Activated CD4-positive, alpha-beta memory T cell treated with anti-CD3 and anti-CD28 coated beads for 36 hours (primary cell): Measurements from ENCODE around the gene ELFN2. TPM values are rescaled to one million over a fixed set of nuclear protein-coding genes. Genes with fewer than 3 reads are reported as not detected.

Experiments used
- CTCF ChIA-PET: fragments of 350-600 bp; sonication (Branson Sonifier 250); formaldehyde crosslinking; loops from one replicate; lab custom pipeline; 2021; ENCODE audit warnings: antibody characterized with exemption, inconsistent platforms; lab: Charles Lee
- POLR2A ChIA-PET: fragments of 350-600 bp; sonication (Branson Sonifier 250); formaldehyde crosslinking; loops from one replicate; lab custom pipeline; 2021; ENCODE audit warnings: antibody characterized with exemption; lab: Charles Lee
- DNase-seq: peaks from one replicate; pipeline ENCODE4 v3.0.0-alpha.2; 2020
- H3K27ac Mint-ChIP-seq: one replicate; pipeline ENCODE4 v1.8.0; 2021; ENCODE audit warnings: mixed read lengths
- H3K27me3 Mint-ChIP-seq: one replicate; pipeline ENCODE4 v1.8.0; 2021; ENCODE audit warnings: mixed read lengths
- H3K36me3 Mint-ChIP-seq: one replicate; pipeline ENCODE4 v1.8.0; 2021; ENCODE audit warnings: mixed read lengths
- H3K4me1 Mint-ChIP-seq: one replicate; pipeline ENCODE4 v1.8.0; 2021; ENCODE audit warnings: low read depth, mixed read lengths
- H3K4me3 Mint-ChIP-seq: one replicate; pipeline ENCODE4 v1.8.0; 2021; ENCODE audit warnings: mild to moderate bottlenecking, mixed read lengths
- H3K9me3 Mint-ChIP-seq: one replicate; pipeline ENCODE4 v1.8.0; 2021; ENCODE audit warnings: mixed read lengths
- intact Hi-C: fragments of 100-400 bp; cut with micrococcal nuclease; formaldehyde crosslinking; loops from one replicate; pipeline ENCODE4 v1.15.1; 2023
- total RNA-seq, 2 experiments: library from RNA; stranded (reverse); gene quantifications; one replicate each; pipeline ENCODE4 v1.2.3, GENCODE V29; 2021

Gene ELFN2
- total RNA-seq, 2 experiments from 2014 or later: 0.39 to 0.57 TPM

- no peak overlapping the region for H3K27ac Mint-ChIP-seq
- intact Hi-C loops: no loop called here
- ChIA-PET POLR2A (interaction anchor here (0.6 kb wide), 1 partner anchor 73 kb away, joined by 3 read pairs; no protein-coding TSS in a partner anchor), CTCF (no interaction called here)
- no peak overlapping the region for H3K4me3 Mint-ChIP-seq
- H3K4me1 Mint-ChIP-seq: peaks cover 19% of the 10 kb centered on the region
- H3K27me3 Mint-ChIP-seq: peaks cover 31% of the 10 kb centered on the region
- DNase-seq: no peak
- H3K9me3 Mint-ChIP-seq: no peaks in the 10 kb centered on the region
- H3K36me3 Mint-ChIP-seq: no peaks in the 10 kb centered on the region
Observed at GRCh38 chr22:37413546-37413945, 13.7 kb downstream of the ELFN2 start.

DNA sequence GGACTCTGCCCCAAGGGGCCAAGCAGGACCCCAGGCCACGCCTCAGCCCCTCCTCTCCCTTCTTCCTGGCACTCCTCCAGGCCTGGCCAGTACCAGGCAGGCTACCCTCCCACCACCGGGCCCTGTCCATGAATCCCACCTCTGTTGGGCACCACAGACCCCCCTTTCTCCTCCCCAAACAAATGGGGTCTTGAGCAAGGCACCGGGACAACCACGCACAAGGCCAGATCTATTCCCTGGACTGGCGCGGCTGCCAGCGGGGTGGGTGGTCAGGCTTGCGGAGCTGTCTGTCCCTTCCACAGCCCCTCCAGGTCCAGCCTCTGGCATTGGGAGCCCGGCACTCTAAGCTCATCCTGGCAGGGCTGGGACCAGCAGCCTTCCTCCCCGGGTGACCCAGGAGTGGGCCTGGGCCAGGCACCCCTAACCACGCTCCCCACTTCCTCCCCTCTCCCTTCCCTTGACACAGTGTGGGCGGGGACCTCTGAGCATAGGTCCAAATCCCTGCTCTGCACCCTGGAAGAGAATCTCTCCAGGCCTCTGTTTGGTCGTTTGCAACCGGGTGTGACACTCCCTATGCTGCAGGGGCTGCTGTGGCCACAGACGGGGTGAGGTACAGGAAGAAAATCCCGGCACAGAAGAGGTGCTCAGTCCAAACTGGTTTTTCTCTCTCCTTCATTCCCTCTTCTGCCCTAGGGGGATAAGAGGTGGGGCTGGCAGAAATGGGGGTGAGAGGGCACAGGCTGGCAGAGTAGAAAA lies 14.6 kb downstream of the ELFN2 start:
- ChIA-PET CTCF (no interaction called here), POLR2A (no interaction called here)
- DNase-seq: no peak
- Mint-ChIP-seq H3K27me3 (peaks cover 24% of the 10 kb centered on the region), H3K4me3 (no peak overlapping the region), H3K36me3 (no peaks in the 10 kb centered on the region), H3K4me1 (peaks cover 19% of the 10 kb centered on the region), H3K9me3 (no peaks in the 10 kb centered on the region), H3K27ac (no peak overlapping the region)
- intact Hi-C loops: no loop called here

DNA sequence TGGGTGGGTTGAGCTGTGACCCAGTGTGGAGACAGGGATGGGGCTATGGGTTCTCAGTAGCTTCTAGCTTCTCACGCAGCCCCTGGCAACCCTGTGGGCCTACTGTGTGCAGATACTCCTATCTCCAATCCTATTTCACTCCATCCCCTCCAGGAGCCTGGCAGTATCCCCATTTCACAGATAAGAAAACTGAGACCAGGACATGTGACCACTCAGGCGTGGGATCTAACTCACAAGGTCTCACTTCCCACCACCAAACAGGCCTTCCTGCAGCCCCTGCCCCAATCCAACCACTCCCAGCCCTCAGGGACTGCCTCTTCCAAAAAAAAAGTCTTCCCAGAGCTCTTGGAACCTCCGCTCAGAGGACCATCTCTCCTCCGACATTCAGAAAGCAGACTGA lies 15.6 kb downstream of the ELFN2 start:
- H3K4me1 Mint-ChIP-seq: peaks cover 13% of the 10 kb centered on the region

DNA sequence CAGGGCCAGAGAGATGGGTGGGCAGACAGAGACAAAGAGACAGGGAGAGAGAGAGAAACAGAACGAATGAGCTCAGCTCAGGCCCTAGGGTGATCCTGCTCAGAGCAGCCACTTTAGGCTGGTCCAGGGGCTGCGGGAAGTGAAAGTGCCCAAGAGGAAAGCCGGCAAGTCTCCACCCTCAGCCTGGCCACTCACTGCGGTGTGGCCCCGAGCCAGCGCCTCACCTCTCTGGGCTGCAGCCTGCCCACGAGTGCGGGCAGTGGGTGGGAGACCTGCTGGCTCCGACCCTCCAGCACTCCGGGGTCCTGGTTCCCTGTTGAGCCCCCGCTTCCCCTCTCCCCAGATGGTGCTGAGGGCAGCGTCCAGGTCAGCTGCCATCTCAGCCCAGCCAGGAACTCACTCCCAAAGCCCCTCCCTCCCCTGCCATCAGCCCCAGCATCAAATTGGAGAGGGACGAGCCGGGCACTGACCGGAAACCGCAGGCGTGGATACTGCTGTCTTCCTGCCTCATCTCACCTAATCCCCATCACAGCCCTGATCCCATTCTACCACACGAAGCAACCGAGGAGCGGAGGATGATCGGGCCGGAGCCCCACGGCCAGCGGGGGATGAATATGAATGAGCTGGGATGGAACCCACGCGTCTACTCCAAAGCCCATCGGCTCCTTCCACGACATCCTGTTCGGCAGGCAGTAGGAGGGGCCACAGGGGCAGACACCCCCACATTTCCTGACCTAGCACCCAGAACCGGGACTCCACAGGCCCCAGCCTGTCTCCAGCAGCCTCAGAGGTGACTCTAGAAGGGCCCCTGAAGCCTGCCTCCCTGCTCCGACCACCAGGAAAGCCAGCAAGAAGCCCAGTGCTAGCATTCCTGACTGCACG lies 16.9 kb downstream of the ELFN2 start:
- Mint-ChIP-seq H3K36me3 (no peaks in the 10 kb centered on the region), H3K4me1 (peaks cover 5% of the 10 kb centered on the region), H3K4me3 (no peak overlapping the region), H3K27me3 (peaks cover 8% of the 10 kb centered on the region), H3K27ac (no peak overlapping the region), H3K9me3 (no peaks in the 10 kb centered on the region)
- DNase-seq: no peak
- POLR2A ChIA-PET: no interaction called here
- CTCF ChIA-PET: no interaction called here
- intact Hi-C loops: no loop called here

More for the DNA sequence above, 15.6 kb downstream of the ELFN2 start:
- Mint-ChIP-seq H3K4me3 (no peak overlapping the region), H3K36me3 (no peaks in the 10 kb centered on the region), H3K27ac (no peak overlapping the region), H3K9me3 (no peaks in the 10 kb centered on the region), H3K27me3 (peaks cover 17% of the 10 kb centered on the region)
- intact Hi-C loops: no loop called here
- POLR2A ChIA-PET: no interaction called here
- no peak for DNase-seq
- CTCF ChIA-PET: no interaction called here

GRCh38 chr22:37409459-37410050 lies 17.7 kb downstream of the ELFN2 start:
- intact Hi-C loops: no loop called here
- CTCF ChIA-PET: interaction anchor here (0.9 kb wide), 1 partner anchor 48 kb away, joined by 3 read pairs; no protein-coding TSS in a partner anchor

DNA sequence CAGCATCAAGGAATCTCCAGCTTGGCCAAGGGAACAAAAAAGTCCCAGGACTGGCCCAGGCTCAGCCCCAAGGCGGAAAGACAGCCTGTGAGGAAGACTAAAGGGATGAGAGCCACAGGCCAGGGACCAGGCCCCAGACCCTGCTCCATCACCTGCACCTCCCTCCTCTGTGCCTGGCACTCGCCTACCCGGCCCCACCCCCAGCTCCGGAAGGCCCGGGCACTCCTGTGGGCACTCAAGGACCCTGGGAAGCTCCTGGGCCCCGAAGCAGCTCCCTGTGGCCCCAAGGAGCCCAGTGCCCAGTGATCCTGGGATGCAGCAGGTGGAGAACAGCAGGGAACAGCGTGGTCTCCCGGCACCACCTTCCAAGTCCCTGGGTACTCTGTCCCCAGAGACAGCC lies 18.2 kb downstream of the ELFN2 start:
- CTCF ChIA-PET: interaction anchor here (0.9 kb wide), 1 partner anchor 49 kb away, joined by 3 read pairs; no protein-coding TSS in a partner anchor

More at GRCh38 chr22:37409459-37410050, 17.7 kb downstream of the ELFN2 start:
- Mint-ChIP-seq H3K9me3 (no peaks in the 10 kb centered on the region), H3K27me3 (peaks cover 4% of the 10 kb centered on the region), H3K27ac (no peak overlapping the region), H3K36me3 (no peaks in the 10 kb centered on the region), H3K4me1 (peaks cover 5% of the 10 kb centered on the region), H3K4me3 (no peak overlapping the region)
- POLR2A ChIA-PET: no interaction called here
- no peak for DNase-seq

GRCh38 chr22:37407856-37408255 lies 19.4 kb downstream of the ELFN2 start:
- ChIA-PET POLR2A (no interaction called here), CTCF (no interaction called here)
- Mint-ChIP-seq H3K4me1 (peaks cover 5% of the 10 kb centered on the region), H3K4me3 (no peak overlapping the region), H3K27me3 (peaks cover 2% of the 10 kb centered on the region), H3K9me3 (no peaks in the 10 kb centered on the region), H3K27ac (no peak overlapping the region), H3K36me3 (no peaks in the 10 kb centered on the region)
- intact Hi-C loops: no loop called here
- no peak for DNase-seq

More for the DNA sequence above, 18.2 kb downstream of the ELFN2 start:
- POLR2A ChIA-PET: no interaction called here
- intact Hi-C loops: no loop called here
- Mint-ChIP-seq H3K9me3 (no peaks in the 10 kb centered on the region), H3K36me3 (no peaks in the 10 kb centered on the region), H3K4me3 (no peak overlapping the region), H3K4me1 (peaks cover 5% of the 10 kb centered on the region), H3K27ac (no peak overlapping the region), H3K27me3 (peaks cover 2% of the 10 kb centered on the region)
- no peak for DNase-seq

DNA sequence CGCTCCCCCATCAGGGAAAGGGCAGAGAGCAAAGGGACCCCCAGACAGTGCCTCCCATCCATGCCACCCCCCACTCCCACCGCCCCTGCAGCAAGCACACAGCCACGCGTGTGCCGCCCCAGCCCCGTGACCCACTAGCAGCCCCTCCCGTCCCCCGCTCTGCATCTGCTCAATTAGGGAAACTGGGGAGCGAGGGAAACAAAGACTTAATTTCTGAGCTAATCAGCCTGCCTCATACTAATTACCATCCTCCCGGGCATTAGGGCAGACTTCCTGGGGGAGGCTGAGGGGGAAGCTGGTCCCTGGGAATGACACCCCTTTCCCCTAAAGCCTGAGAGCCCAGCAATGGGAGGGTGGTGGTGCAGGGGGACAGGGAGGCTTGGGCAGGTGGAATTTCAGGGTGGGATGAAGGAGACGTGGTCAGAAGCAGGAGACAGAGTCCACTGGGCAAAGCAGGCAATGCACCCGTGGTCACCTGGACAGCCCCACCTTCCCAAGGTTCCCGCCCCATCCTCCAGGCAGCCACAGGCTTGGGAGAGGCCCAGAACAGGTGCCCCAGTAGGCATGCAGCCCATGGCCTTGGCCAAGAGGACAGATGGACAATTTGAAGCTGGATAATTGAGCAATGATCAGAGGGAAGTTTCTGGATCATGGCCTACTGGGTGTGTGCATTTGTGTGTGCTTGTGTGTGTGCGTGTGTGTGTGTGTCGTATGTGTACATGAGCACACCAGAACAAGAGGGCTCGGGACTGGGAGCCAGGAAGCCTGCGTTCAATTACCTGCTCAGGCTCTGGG lies 20.6 kb downstream of the ELFN2 start:
- intact Hi-C loops: no loop called here
- Mint-ChIP-seq H3K27ac (no peak overlapping the region), H3K27me3 (peaks cover 2% of the 10 kb centered on the region), H3K4me3 (no peak overlapping the region), H3K9me3 (no peaks in the 10 kb centered on the region), H3K36me3 (no peaks in the 10 kb centered on the region), H3K4me1 (peaks cover 5% of the 10 kb centered on the region)
- POLR2A ChIA-PET: no interaction called here
- CTCF ChIA-PET: no interaction called here
- no peak for DNase-seq

- Mint-ChIP-seq H3K4me3 (no peak overlapping the region), H3K9me3 (no peaks in the 10 kb centered on the region), H3K27ac (no peak overlapping the region), H3K27me3 (no peaks in the 10 kb centered on the region), H3K36me3 (no peaks in the 10 kb centered on the region), H3K4me1 (no peaks in the 10 kb centered on the region)
- intact Hi-C loops: no loop called here
- ChIA-PET POLR2A (no interaction called here), CTCF (interaction anchor here (1.4 kb wide), 1 partner anchor 25 kb away, joined by 4 read pairs; no protein-coding TSS in a partner anchor)
- no peak for DNase-seq
Observed at GRCh38 chr22:37404091-37404490, 23.2 kb downstream of the ELFN2 start.

DNA sequence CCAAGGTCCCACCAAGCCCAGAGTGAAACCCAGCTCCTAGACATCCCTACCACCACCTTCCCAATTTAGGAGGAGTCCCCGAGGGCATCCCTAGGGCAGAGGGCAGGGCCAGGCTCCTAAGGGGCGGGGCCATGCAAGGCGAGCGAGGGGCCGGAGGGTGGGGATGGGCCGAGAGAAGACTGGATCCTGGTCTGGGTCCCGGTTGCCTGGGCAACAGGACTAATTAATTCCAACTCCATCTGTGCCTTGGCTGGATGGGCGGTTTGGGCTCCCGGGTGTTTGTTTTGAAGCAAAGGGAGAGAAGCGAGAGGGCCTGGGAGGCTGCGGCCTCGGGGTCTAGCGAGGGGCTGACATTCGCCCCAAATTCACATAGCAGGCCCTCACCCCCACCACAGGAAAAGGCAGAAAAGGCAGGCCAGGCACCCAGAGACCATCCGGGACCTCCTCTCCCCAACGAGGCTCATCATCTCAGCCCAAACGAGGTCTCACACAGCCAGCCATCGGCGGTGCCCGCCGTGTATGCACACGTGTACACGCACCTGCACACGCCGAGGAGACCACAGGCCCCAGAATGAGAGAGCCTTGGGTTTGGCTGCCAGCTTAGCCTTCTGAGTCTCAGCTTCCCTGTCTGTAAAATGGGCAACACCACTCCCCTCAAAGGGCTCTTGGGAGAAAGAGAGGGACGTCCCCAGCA lies 23.9 kb downstream of the ELFN2 start:
- no peak for DNase-seq
- ChIA-PET CTCF (no interaction called here), POLR2A (no interaction called here)
- no peaks in the 10 kb centered on the region for H3K27me3 Mint-ChIP-seq
- intact Hi-C loops: no loop called here
- H3K4me3 Mint-ChIP-seq: no peak overlapping the region
- H3K4me1 Mint-ChIP-seq: no peaks in the 10 kb centered on the region
- no peaks in the 10 kb centered on the region for H3K9me3 Mint-ChIP-seq
- no peaks in the 10 kb centered on the region for H3K36me3 Mint-ChIP-seq
- no peak overlapping the region for H3K27ac Mint-ChIP-seq

- intact Hi-C loops: no loop called here
- Mint-ChIP-seq H3K27ac (no peak overlapping the region), H3K9me3 (no peaks in the 10 kb centered on the region), H3K27me3 (no peaks in the 10 kb centered on the region), H3K4me3 (no peak overlapping the region), H3K4me1 (no peaks in the 10 kb centered on the region), H3K36me3 (no peaks in the 10 kb centered on the region)
- CTCF ChIA-PET: no interaction called here
- POLR2A ChIA-PET: no interaction called here
- DNase-seq: no peak
Observed at GRCh38 chr22:37402184-37402506, 25.1 kb downstream of the ELFN2 start.
